NCI-H510A treated with DMSO at 0.1 percent for 48 hours (cell line): ENCODE results near the gene PCDHA9.
"Not testable (repeated sequence)": the region's sequence is repeated elsewhere in the genome, so short reads cannot be mapped to it uniquely, and the experiment has no call there.

ENCODE experiments used
- DNase-seq: peaks from one replicate; lab custom pipeline; 2025; lab: John Stamatoyannopoulos, UW

The PCDHA9 gene

GRCh38 chr5:140835622-140836510 lies 12.3 kb upstream of the PCDHA9 start:
- DNase-seq = no peak

- no peak for DNase-seq
These were observed 6.9 kb upstream of the PCDHA9 start, which contains the start of gene PCDHA8 for GRCh38 chr5:140840978-140841962. PCDHA8 (plus strand) TSS chr5:140841187; CDS start chr5:140841322, 135 bp downstream.

- DNase-seq = no peak
These were observed 5.1 kb upstream of the PCDHA9 start for GRCh38 chr5:140842798-140843733.

- not testable (repeated sequence) for DNase-seq
These were observed 1.9 kb downstream of the PCDHA9 start for GRCh38 chr5:140849831-140850634.

- DNase-seq = peak; percentile 33
These were observed 7.8 kb downstream of the PCDHA9 start, which contains the start of gene PCDHA10 for GRCh38 chr5:140855772-140856674. PCDHA10 (plus strand) TSS chr5:140855897; CDS start chr5:140856049, 152 bp downstream.

- no peak for DNase-seq
These were observed 9.2 kb downstream of the PCDHA9 start for GRCh38 chr5:140857177-140857986.

- no peak for DNase-seq
These were observed 9.7 kb downstream of the PCDHA9 start for GRCh38 chr5:140857987-140858240.

GRCh38 chr5:140862441-140863295 lies 14.5 kb downstream of the PCDHA9 start:
- DNase-seq = no peak

- no peak for DNase-seq
These were observed 20.8 kb downstream of the PCDHA9 start, which contains the start of gene PCDHA11 for GRCh38 chr5:140868721-140869554. PCDHA11 (plus strand) TSS chr5:140868957; CDS start chr5:140869104, 147 bp downstream.

- DNase-seq = no peak
These were observed 21.3 kb downstream of the PCDHA9 start for GRCh38 chr5:140869555-140869886.

GRCh38 chr5:140870221-140871201 lies 22.3 kb downstream of the PCDHA9 start:
- no peak for DNase-seq

GRCh38 chr5:140875085-140876065 lies 27.2 kb downstream of the PCDHA9 start, which contains the start of gene PCDHA12:
PCDHA12 (plus strand) TSS chr5:140875308; CDS start chr5:140875473, 165 bp downstream.
- DNase-seq = peak; percentile 31

GRCh38 chr5:140876541-140877261 lies 28.5 kb downstream of the PCDHA9 start:
- DNase-seq = not testable (repeated sequence)

- DNase-seq = no peak
These were observed 29.0 kb downstream of the PCDHA9 start for GRCh38 chr5:140877262-140877581.
